GM23338 (cell line): ENCODE results near the gene SCN3B.

Source experiments
- EZH2phosphoT487 ChIP-seq: fragments of 200-600 bp; sonication (generic); IDR thresholded peaks from one replicate; pipeline ENCODE4 v1.8.1; 2018; ENCODE audit warnings: antibody characterized with exemption; ENCODE audit not compliant: unreplicated experiment
- TF ChIP-seq, protein P1 (sequence below), 2 experiments: fragments of 200-600 bp in 1 of 2; sonication (generic) in 1 of 2; conservative IDR thresholded peaks; 2 replicates each; pipeline versions ENCODE4 v1.5.1 to v1.6.1; 2016 to 2017; ENCODE audit warnings: antibody characterized with exemption in 2 of 2, low read depth in 2 of 2, mild to moderate bottlenecking in 2 of 2, moderate library complexity in 1 of 2

DNA sequence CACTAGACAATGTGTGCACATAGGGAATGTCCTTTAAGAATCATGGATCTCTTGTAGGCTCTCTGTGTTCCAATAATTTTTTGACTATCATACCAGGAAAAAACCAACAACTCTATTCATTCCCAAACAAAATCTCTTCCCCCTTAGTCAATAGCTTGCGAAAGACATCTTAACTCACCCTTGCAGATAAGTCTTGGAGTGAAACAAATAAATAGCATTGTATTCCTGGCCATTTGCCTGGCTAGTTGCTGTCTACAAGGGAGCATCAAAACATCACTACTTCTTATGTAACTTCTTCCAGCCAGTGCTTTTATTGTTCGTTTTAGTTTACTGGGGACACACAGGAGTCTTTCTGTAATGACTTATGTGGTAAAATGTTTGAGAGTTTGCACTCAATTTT, 29.4 kb downstream of the SCN3B start:
- TF ChIP-seq EZH2phosphoT487: no peak
- TF ChIP-seq, protein P1, sequence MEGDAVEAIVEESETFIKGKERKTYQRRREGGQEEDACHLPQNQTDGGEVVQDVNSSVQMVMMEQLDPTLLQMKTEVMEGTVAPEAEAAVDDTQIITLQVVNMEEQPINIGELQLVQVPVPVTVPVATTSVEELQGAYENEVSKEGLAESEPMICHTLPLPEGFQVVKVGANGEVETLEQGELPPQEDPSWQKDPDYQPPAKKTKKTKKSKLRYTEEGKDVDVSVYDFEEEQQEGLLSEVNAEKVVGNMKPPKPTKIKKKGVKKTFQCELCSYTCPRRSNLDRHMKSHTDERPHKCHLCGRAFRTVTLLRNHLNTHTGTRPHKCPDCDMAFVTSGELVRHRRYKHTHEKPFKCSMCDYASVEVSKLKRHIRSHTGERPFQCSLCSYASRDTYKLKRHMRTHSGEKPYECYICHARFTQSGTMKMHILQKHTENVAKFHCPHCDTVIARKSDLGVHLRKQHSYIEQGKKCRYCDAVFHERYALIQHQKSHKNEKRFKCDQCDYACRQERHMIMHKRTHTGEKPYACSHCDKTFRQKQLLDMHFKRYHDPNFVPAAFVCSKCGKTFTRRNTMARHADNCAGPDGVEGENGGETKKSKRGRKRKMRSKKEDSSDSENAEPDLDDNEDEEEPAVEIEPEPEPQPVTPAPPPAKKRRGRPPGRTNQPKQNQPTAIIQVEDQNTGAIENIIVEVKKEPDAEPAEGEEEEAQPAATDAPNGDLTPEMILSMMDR (conservative IDR thresholded peaks at IDR 0.05; ENCODE audit: low read depth in 2 of 2): no peak
